Neural crest cell (in vitro differentiated cells): ENCODE measurements around the gene SHC2. TPM values are rescaled to one million over a fixed set of nuclear protein-coding genes. Genes with fewer than 3 reads are reported as not detected.
A peak's percentile ranks its signal among the peaks of the same experiment; 100 is the strongest.

Experiments used
- DNase-seq: peaks from one replicate; pipeline ENCODE4 v3.0.0; 2021; ENCODE audit warnings: low read depth, mixed read lengths, low spot score
- H3K27ac Mint-ChIP-seq: one replicate; pipeline ENCODE4 v1.8.0; 2021; ENCODE audit warnings: mild to moderate bottlenecking, mixed read lengths; ENCODE audit not compliant: unreplicated experiment
- H3K27me3 Mint-ChIP-seq: 2 replicates; pipeline ENCODE4 v1.8.0; 2021; ENCODE audit warnings: low read depth, mild to moderate bottlenecking, mixed read lengths
- H3K36me3 Mint-ChIP-seq: 2 replicates; pipeline ENCODE4 v1.8.0; 2021; ENCODE audit warnings: low read depth, mild to moderate bottlenecking, mixed read lengths
- H3K4me1 Mint-ChIP-seq: 2 replicates; pipeline ENCODE4 v1.8.0; 2021; ENCODE audit warnings: mixed read lengths
- H3K4me3 Mint-ChIP-seq: one replicate; pipeline ENCODE4 v1.8.0; 2021; ENCODE audit warnings: mild to moderate bottlenecking, mixed read lengths
- H3K9me3 Mint-ChIP-seq: 2 replicates; pipeline ENCODE4 v1.8.0; 2021; ENCODE audit warnings: mixed read lengths
- CTCF ChIP-seq: fragments of 200-600 bp; sonication (generic); conservative IDR thresholded peaks from 2 replicates; pipeline ENCODE4 v1.5.0; 2021; ENCODE audit warnings: antibody characterized with exemption, mild to moderate bottlenecking
- total RNA-seq: library from RNA; stranded (reverse); gene quantifications from 2 replicates; pipeline ENCODE4 v1.2.1, GENCODE V29; 2021

The SHC2 gene
- total RNA-seq, 1 donor from 2014 or later = 45.2 TPM

- no peak for DNase-seq
- Mint-ChIP-seq H3K27ac (no peak overlapping the region), H3K9me3 (no peaks in the 10 kb centered on the region), H3K4me3 (peak overlapping the region; percentile 91), H3K4me1 (peaks cover 11% of the 10 kb centered on the region), H3K27me3 (peaks cover 23% of the 10 kb centered on the region), H3K36me3 (no peaks in the 10 kb centered on the region)
- TF ChIP-seq CTCF = no peak
Observed at GRCh38 chr19:409516-410242, 51.2 kb downstream of the SHC2 start.

- no peaks in the 10 kb centered on the region for H3K9me3 Mint-ChIP-seq
- H3K27ac Mint-ChIP-seq = no peak within 1 kb of the TSS
- peak within 1 kb of the TSS; percentile 91 for H3K4me3 Mint-ChIP-seq
- no peaks in the 10 kb centered on the region for H3K36me3 Mint-ChIP-seq
- no peak for TF ChIP-seq CTCF
- H3K4me1 Mint-ChIP-seq = peaks cover 11% of the 10 kb centered on the region
- DNase-seq = no peak
- H3K27me3 Mint-ChIP-seq = peaks cover 23% of the 10 kb centered on the region
Observed at GRCh38 chr19:408902-409515, 51.8 kb downstream of the SHC2 start, which contains the start of gene C2CD4C. Gene C2CD4C (minus strand): TSS chr19:409147. CDS start chr19:408361, 786 bp downstream.

- no peak overlapping the region for H3K27ac Mint-ChIP-seq
- no peaks in the 10 kb centered on the region for H3K9me3 Mint-ChIP-seq
- no peaks in the 10 kb centered on the region for H3K36me3 Mint-ChIP-seq
- peaks cover 12% of the 10 kb centered on the region for H3K4me1 Mint-ChIP-seq
- no peak overlapping the region for H3K4me3 Mint-ChIP-seq
- no peak for DNase-seq
- TF ChIP-seq CTCF = no peak
- H3K27me3 Mint-ChIP-seq = peaks cover 23% of the 10 kb centered on the region
Observed at GRCh38 chr19:408441-408901, 52.4 kb downstream of the SHC2 start.

GRCh38 chr19:407511-408440 lies 53.1 kb downstream of the SHC2 start:
- Mint-ChIP-seq H3K9me3 (no peaks in the 10 kb centered on the region), H3K36me3 (no peaks in the 10 kb centered on the region), H3K4me1 (peaks cover 18% of the 10 kb centered on the region), H3K4me3 (no peak overlapping the region), H3K27ac (no peak overlapping the region), H3K27me3 (peaks cover 30% of the 10 kb centered on the region)
- no peak for TF ChIP-seq CTCF
- DNase-seq = no peak

GRCh38 chr19:406971-407510 lies 53.8 kb downstream of the SHC2 start:
- Mint-ChIP-seq H3K4me3 (peak overlapping the region; percentile 34), H3K27me3 (peaks cover 30% of the 10 kb centered on the region), H3K27ac (no peak overlapping the region), H3K36me3 (no peaks in the 10 kb centered on the region), H3K4me1 (peaks cover 18% of the 10 kb centered on the region), H3K9me3 (no peaks in the 10 kb centered on the region)
- DNase-seq = no peak
- TF ChIP-seq CTCF = no peak
